NT2/D1 (cell line): ENCODE measurements around the gene ARSG.

ENCODE experiments used
- YY1 ChIP-seq: IDR thresholded peaks from 2 replicates; pipeline ENCODE4 v1.6.1; 2011; ENCODE audit not compliant: insufficient read length, insufficient read depth
- ZNF274 ChIP-seq: IDR thresholded peaks from 2 replicates; pipeline ENCODE4 v1.6.1; 2011; ENCODE audit warnings: mild to moderate bottlenecking, low read depth, low read length

DNA sequence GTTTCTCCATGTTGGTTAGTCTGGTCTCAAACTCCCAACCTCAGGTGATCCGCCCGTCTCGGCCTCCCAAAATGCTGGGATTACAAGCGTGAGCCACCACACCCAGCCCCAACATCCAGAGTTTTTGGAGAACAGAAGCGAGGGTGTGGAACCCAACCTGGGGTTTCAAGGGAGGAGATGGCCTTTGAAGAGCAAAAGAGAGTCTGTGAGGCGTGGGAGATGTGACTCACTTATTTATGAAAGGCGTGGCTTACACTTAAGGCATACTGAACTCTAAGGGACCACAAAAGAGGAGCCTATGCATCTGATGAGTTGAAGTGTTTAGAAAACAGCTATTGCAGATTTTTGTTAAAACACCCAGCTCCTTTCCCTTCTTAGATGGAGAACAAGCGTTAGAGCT is 18.9 kb downstream of the ARSG start:
- TF ChIP-seq YY1 (no peak), ZNF274 (no peak)
